Renal cortical epithelial cell (primary cell): ENCODE results near the gene GGT6. TPM values are rescaled to one million over a fixed set of nuclear protein-coding genes. Genes with fewer than 3 reads are reported as not detected.

Source experiments
- DNase-seq: peaks from one replicate; pipeline ENCODE4 v3.0.0-alpha.2; 2011; ENCODE audit warnings: low read depth
- total RNA-seq: library from RNA; depleted of rRNA; stranded (reverse); fragments of >200 nt; gene quantifications from 2 replicates; pipeline ENCODE4 v1.2.3, GENCODE V29; 2014

GGT6 gene
- total RNA-seq, 1 donor from 2014 or later = 0.05 TPM

DNA sequence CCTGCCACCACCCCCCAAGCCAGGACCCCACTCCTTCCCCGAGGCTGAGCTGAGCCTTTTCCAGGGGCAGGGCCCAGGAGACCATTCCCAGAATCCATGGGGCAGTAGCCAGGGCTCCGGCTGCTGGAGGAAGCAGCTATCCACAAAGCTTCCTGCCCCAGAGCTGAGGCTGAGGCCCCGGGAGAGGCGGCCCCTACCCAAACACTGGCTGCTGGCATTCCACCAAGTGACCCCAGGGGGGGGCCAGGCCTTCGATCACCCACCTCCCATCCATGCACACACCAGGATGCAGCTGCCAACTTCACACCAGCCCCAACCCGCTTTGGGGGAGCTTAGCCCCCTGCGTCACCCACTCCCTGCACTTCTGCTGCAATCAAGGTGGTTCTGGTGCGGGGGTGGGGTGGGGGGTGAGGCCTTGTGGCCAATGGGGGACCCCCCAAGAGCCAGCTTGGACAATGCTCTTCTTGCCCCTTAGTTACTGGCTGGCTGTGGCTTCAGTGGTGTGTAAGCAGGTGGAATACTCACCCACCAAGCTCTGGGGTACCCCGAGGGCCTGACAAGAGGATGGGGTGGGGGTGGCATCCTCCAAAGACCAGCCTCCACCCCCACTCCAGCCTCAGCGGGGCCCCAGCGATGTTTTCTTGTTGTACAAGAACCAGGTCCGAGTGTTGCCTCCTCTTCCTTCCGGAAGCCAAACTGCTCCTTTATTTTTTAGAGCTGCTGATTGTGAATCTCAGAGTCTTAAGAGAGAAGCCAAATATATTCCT, 22.0 kb downstream of the GGT6 start:
- DNase-seq = no peak

DNA sequence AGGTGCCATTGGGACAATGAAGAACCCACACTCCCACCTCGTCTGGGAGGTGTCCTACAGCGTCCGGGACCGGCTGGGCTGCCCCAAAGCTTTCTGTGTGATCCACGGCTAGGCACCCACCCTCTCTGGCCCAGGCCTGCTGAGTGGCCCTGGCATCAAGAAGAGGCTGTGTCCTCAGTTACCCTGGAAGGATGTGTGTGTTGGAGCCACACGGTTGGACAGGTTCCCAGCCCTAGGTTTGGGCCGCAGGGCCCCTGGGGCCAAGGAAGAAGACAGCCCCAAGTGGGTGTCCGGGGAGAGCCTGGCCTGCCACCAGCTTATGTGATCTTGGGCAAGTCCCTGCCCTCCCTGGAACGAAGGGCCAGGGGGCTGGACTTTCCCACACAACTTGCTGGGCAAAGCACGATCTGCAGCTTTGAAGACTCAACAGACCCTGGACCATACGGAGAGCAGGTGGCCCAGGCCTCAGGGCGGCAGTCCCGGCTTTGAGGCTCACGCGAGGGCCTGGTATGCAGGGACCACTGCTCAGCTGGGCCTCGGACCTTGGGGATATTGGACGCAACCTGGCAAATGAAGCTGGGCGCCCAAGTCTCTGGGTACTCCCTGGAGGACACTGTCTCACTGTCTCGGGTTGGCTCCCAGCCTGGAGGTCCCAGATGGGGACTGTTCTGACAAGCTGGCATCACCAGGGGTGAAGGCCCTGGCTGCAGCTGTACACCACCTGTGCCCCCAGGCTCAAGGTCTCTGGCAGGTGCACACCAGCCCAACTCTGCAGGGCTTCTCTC, 22.7 kb downstream of the GGT6 start:
- DNase-seq = no peak

DNA sequence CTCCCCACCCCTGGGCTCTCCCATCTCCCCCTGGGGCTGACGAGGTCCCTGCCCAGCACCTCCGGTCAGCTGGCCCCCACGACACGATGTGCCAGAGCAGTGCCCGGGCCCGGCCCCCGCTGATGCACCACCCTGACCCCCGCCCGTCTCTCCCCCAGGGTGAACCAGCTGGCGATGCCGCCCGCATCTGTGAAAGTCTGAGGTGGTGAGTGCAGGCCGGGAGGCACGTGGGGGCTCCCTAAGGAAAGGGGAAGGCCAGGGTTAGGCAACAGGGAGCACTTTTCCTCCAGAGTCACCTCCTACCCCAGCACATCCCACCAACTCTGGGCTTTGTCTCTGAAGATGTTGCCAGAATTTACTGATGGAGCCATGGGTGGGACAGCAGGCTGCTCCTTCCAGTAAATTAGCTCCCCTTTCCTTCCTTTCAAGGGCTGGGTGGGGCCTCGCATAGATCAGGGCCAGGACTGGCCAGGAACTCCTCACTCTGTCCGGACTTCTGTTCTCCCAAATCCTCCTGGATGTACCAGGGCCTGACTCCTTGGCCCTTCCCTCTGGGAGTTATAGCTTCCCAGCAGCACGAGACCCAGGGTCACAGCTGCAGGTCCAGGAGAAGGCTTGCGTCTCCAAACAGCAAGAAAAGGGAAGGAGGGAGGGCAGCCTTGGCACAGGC, 23.5 kb downstream of the GGT6 start:
- no peak for DNase-seq

DNA sequence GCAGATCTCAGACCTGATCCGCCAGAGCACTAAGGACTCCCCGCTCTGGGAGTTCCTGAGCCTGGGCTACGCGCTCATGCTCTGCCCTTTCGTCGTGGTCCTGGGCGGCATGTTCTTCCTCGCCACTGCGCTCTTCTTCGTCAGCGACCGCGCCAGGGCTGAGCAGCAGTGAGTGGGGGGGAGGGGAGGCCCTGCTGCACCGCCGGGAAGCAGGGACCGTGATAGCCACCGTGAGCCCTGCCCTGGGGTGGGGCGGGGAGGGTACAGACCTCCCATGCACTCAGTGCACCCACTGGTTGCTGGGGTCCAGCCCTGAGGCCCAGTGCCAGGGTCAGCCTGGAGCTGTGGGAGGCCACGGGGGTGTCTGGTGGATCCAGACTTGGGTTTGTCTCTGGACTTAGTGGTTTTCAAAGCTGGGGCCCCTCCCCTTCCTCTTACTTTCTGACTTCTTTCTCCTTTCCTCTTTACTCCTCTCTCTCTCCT, 24.1 kb downstream of the GGT6 start:
- no peak for DNase-seq

DNA sequence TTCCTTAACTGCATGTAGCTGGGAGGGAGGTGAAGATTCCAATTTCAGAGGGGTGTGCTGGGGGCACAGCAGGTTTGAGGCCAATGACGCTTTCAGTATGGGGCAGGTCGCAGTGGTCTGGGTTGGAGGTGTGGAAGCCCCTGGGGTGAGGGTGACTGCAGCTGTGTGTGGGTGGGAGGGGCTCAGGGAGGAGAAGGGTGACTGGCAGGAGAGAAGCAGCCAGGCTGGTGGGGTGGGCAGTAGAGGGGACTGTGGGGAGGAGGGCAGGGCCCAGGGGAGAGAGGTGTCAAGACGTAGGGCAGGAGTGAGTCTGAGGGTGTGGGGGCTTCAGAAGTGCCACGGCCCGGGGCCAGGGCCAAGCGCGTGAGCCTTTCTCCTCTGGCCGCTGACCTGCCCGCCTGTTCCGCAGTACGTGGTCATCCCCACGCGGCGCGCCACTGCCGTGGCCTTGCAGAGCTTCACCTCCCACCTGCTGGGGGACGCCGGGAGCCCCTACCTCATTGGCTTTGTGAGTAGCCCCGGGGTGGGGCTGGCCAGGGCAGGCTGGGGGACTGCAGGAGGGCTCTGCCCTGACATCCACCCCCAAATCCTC, 24.6 kb downstream of the GGT6 start:
- DNase-seq = no peak

DNA sequence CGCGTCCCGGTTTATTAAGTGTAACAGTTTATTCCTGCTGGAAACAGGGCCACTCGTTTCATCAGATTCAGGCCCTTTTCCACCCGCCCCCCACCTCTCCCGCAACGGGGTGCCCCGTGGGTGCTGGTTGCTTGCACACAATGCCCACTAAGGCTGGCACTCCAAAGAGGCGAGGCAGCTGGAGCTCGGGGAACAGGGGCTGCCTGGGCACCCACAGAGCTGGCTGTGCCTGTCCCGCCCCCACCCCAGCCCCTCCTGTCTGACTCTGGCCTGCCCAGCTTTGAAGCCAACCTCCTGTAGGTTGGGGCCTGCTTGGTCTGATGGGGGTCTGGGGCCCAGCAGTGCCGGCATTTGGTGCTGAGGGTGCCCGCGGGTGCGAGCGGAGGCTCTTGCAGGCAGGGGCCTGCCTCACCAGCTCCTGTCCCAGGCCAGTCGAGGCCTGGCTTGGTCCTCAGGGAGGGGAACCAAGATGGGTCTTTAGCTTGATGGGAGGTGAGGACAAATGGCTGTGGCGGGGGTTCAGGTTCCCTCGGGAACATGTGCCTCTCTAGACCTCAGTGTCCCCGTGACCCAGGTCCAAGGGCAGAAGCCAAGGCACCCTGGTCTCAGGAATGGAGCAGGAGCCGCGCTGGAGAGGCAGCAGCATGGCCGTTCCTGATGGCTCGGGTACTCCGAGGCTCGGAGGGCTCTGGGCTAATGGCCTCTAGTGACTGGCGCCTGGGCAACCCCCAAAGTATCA, 25.3 kb downstream of the GGT6 start:
- no peak for DNase-seq

DNA sequence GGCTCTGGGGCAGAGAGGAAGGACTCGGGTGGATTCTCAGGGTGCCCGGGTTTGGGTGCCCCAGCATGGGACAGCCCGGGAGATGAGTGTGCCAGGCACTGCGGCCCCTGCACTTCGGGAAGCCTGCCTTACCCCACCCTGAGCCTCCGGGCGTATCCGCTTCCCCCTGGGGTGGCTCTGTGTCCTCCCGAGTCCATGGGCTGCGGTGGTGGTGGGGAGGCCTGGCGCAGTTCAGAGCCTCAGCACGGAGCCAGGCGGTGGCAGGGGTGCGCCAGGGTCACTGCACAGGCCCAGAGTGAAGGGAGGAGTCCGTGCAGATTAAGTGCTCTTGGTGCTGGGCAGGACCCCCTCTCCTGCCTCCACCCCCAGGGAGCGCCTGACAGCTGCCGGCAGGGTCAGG, 25.9 kb downstream of the GGT6 start:
- no peak for DNase-seq

DNA sequence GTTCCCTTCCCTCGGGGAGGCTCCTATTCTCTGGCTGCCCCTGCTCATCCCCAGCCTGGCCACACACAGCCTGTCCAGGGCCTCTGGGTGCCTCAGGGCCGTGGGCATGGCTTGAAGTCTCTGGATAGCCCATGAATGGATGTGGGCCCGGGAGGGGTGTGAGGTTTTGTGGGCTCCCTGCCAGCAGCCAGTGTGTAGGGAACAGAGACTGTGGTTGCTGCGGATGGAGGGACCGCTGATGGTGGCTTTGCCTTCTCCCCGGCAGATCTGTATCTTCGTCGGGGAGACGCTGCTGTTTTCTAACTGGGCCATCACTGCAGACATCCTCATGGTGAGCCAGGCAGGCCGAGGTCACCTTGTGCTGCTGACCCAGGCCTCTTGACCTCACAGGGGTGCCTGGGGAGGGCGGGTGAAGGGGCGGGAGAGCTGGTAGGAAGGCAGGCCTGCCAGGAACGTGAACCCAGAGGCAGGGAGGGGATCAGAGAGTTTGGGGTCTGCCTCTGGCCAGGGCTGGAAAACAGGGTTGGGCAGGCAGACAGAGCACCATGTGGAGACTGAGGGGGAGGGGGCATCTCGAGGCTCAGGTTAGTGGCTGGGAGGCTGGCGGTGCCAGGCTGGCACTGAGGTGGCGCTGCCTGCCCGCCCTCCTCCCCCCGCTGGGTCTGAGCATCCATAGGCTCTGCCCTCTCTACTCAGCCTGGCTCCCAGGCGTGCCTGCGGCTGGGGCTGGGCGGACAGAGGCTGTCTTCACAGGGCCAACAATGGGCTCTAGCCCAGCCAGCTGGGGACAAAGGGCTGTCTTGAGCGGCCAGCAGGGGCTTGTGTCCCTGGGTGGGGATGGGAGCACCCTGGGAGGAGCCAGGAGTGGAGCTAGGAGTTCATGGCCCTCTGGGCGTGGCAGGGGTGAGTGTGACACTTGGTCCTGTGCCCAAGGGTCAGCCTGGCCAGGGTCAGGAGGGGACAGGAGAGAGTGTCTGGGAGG, 26.6 kb downstream of the GGT6 start:
- DNase-seq = no peak

DNA sequence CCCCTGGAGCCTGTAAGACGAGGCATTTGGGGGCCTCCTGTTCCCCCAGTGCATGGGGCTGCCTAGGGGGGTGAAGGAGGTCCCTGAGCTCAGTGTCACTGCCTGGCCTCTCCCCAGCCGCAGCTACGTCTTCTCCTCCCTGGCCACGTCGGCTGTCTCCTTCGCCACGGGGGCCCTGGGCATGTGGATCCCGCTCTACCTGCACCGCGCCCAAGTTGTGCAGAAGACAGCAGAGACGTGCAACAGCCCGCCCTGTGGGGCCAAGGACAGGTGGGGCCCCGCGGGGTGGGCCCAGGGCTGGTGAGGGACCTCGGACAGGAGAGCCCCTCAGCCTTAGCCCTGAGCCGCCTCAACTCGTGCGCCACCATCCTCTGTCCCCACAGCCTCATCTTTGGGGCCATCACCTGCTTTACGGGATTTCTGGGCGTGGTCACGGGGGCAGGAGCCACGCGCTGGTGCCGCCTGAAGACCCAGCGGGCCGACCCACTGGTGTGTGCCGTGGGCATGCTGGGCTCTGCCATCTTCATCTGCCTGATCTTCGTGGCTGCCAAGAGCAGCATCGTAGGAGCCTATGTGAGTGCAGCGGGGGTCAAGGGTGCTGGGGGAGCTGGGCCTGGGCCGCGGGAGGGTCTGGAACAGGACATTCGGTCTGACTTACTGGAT, 27.4 kb downstream of the GGT6 start:
- no peak for DNase-seq

DNA sequence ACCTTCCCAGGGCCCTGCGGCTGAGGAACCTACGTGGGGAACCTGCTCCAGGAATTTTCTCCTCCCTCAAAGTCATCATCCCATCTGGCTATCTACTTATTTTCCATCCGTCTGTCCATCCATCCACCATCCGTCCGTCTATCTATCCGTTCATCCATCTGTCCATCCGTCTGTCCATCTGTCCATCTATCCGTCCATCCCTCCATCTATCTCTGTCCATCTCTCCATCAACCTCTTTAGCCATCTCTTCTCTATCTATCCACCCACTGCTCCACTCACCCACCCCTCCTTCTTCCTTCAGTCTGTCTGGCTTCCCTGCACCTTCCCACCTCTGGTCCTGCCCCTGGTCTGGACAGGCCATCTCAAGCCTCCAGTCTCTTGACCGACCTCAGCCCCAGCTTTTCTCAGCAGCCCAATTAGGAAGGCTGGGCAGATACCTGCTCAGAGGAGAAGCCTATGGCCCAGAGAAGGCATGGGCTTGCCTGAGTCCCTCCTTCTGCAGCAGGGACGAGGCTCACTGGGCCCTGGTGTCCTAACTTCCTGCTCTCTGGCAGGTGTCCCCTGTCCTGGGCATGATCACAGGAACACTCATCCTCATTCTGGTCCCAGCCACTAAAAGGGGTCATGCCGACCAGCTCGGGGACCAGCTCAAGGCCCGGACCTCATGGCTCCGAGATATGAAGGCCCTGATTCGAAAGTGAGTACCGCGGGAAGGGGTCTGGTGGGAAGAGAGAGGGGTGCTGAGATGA, 28.2 kb downstream of the GGT6 start:
- DNase-seq = no peak

DNA sequence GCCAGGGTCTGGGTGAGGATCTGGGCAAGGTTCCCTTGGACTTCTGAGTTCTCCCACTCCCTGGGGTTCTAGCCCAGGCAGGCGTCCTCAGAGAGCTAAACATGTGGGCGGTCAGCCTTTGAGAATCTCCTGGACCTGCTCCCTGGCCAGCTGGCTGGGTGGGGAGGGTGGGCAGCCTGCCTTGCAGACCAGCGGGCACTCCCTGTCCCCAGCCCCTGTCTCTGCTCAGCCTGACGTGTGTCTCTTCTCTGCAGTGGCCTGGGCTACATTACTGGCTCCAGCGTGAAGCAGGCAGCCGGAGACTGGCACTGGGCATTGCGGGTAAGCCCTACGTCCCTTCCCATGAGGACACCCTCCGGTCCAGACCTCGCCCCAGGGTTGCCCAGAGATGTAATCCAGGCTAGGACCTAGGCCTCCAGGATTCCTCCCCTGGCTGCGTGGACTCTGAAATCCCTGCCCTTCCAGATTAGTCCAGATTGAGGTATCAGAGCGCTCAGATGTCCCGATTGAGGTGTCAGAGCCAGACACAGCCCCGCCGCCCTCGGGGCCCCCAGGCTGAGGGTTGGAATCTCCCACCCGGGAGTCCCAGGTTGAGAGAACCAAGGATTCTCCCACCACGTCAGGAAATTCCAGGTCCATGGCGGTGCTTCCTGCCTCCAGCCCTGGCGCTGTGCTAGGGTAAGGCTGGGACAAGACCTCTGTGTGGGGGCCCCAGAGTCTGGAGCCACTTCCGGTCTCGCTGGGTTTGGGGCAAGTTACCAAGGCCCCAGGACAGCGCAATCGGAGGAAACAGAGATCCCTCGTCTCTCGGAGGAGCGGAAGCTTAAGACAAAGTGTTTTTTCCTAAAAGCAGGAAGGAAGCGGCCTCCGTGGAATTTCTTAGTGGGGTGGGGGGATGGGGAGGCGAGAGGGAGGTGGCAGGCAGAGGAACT, 29.3 kb downstream of the GGT6 start:
- DNase-seq = no peak

DNA sequence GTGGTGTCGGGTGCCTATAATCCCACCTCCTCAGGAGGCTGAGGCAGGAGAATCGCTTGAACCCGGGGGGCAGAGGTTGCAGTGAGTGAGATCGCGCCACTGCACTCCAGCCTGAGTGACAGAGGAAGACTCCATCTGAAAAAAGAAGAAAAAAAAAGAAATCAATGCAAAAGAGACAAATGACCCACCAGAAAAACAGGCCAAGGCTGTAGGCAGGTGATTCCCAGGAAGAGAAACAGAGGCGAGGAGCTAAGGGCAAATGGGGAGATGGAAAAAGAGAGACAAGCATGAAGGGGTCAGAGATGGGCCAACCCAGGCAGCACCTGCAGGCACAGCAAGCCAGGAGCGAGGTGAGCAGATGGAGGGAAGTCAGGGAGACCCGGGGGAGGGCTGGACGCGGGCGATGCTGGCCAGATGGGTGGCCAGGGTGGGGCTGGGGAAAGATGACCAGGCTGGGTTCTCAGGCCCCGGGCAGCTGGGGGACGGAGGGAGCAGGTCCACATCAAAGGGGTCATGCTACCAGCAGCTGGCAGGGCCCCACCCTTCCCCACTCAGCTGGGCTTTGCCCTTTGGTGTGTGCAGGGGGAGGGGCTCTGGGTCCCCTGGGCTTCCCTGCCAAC, 30.7 kb downstream of the GGT6 start:
- no peak for DNase-seq

DNA sequence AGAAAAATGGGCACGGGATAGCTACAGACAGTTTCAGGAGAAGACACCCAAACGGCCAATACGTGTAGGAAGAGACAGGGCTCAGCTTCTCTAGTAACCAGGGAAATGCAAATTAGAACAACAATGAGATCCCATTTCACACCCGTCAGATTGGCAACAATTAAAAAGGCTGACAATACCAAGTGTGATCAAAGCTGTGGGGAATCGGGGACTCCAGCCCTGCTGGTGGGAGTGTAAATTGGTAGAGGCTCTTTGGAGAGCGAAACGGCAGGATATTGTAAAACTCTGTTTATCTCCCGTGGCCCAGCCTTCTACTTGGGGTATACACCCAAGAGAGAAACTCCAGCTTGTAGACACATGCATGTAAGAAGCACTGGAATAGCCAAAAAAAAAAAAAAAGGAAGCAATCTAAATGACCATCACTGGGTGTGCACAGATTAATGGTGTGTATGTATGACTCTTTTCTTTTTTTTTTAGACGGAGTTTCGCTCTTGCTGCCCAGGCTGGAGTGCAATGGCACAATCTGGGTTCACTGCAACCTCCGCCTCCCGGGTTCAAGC, 32.7 kb downstream of the GGT6 start:
- no peak for DNase-seq

DNA sequence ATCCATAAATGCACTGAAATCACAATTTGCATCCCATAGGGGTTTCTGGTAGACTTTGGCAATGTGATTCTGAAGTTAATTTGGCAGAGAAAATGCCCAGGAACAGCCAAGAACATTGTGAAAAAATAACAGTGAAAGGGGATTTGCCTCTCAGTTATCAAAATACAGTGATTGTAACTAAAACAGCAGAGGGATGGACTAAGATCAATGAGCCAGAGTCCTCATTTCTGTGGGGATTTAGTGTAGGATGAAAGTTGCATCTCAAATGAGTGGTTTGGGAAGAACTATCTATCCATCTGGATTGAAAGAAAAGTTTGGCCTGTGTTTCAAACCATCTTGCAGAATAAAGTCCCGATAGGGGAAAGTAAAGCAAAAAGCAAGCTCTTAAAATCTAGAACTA, 33.2 kb downstream of the GGT6 start:
- DNase-seq = no peak

DNA sequence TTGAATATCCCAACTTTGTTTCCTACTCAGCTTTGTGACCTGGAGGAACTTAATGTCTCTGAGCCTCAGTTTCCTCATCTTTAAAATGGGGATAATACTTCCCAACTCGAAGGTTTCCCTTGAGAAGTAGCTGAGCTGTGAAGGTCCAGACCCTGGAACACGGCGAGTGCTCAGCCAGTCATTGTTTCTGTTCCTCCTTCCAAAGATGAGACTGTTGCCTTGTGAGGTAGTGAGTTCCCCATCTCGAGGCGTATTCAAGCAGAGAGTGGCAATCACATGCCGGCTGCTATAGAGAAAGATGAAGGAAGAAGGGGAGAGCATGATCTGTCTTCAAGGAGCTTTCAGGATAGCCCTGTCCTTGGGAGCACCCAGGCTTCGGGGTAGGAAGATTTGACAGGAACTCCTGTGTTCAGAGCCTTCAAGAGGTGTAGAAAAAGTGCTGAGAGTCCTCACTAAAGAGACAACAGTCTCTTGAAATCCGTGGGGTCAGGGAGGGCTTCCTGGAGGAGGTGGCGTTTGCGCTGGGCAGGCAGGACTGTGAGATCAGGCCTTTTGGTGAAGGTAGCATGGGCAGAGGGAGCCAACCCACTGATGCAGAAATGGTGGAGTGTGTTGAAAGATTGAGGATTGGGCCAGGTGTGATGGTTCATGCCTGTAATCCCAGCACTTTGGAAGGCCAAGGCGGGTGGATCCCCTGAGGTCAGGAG, 34.5 kb downstream of the GGT6 start:
- no peak for DNase-seq

DNA sequence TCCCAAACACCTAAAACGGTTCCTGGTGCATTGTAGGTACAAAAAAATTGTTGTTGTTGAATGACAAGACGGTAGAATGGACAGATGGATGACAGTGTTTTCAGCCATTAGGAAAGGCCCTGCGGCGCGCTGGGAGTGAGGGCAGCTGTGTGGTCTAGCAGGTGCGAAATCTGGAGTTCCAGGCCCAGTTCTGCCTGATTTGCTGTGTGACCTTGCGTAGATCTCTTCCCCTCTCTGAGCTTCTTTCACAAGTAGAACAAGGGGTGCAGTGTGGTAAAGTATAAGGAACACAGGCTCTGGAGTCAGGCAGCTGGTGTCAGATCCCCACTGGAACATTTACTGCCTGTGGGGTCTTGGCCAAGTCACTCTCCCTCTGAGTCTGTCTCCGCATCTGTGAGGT, 36.4 kb downstream of the GGT6 start:
- no peak for DNase-seq
